IPS DF 6.9 (cell line): ENCODE results near the gene ANKRD40.
"Not testable (repeated sequence)": the region's sequence is repeated elsewhere in the genome, so short reads cannot be mapped to it uniquely, and the experiment has no call there.

ENCODE experiments used
- DNase-seq: peaks from one replicate; pipeline ENCODE4 v3.0.0-alpha.2; 2013; ENCODE audit warnings: low read depth, low spot score
- H3K27ac ChIP-seq: one replicate; pipeline ENCODE4 v1.5.1; 2013; ENCODE audit warnings: low read length, control low read depth
- H3K27me3 ChIP-seq: 2 replicates; pipeline ENCODE4 v1.6.1; 2013; ENCODE audit warnings: mild to moderate bottlenecking, low read length; ENCODE audit not compliant: control insufficient read depth, insufficient read depth
- H3K36me3 ChIP-seq: 2 replicates; pipeline ENCODE4 v1.6.1; 2013; ENCODE audit warnings: low read length; ENCODE audit not compliant: control insufficient read depth, insufficient read depth
- H3K4me1 ChIP-seq: 2 replicates; pipeline ENCODE4 v1.6.1; 2013; ENCODE audit warnings: low read length; ENCODE audit not compliant: control insufficient read depth, insufficient read depth
- H3K4me3 ChIP-seq: 2 replicates; pipeline ENCODE4 v1.5.1; 2013; ENCODE audit warnings: mild to moderate bottlenecking, low read length
- H3K9me3 ChIP-seq: 2 replicates; pipeline ENCODE4 v1.6.1; 2013; ENCODE audit warnings: low read length, inconsistent platforms; ENCODE audit not compliant: control insufficient read depth, insufficient read depth
- WGBS: extraction: QIAGEN DNeasy Blood & Tissue Kit; methylation state at CpG from one replicate; pipeline ENCODE4 v1.1.7; 2013; ENCODE audit warnings: mixed read lengths, missing lambda C conversion rate; ENCODE audit not compliant: insufficient read length, insufficient coverage; 5-methylcytosine and 5-hydroxymethylcytosine counted together

Gene ANKRD40

GRCh38 chr17:50685691-50686493 lies 21.8 kb downstream of the ANKRD40 start:
- peaks cover 6% of the 10 kb centered on the region for H3K4me1 ChIP-seq
- no peaks in the 10 kb centered on the region for H3K36me3 ChIP-seq
- DNase-seq = no peak
- no peaks in the 10 kb centered on the region for H3K27me3 ChIP-seq
- H3K27ac ChIP-seq = no peak overlapping the region
- no peak overlapping the region for H3K4me3 ChIP-seq
- WGBS = no CpG with 5 or more reads among the region's 17 CpGs
- no peaks in the 10 kb centered on the region for H3K9me3 ChIP-seq

DNA sequence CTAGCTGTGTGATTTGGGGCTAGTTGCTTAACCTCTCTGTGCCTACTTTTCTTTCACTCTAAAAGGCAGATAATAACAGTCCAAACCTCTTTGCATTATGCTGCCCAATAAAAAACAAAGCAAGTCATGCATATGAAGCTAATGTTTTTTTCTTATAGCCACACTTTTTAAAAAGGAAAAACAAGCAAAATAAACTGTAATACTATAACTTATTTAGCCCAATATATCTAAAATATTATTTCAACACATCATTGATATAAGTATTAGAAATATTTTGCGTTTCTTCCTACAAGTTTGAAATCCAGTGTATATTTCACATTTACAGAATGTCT lies 22.4 kb downstream of the ANKRD40 start:
- DNase-seq = no peak
- no peak overlapping the region for H3K4me3 ChIP-seq
- H3K9me3 ChIP-seq = no peaks in the 10 kb centered on the region
- H3K4me1 ChIP-seq = peaks cover 4% of the 10 kb centered on the region
- no peaks in the 10 kb centered on the region for H3K27me3 ChIP-seq
- no peaks in the 10 kb centered on the region for H3K36me3 ChIP-seq
- H3K27ac ChIP-seq = no peak overlapping the region
- WGBS = no CpG with 5 or more reads among the region's 1 CpG

DNA sequence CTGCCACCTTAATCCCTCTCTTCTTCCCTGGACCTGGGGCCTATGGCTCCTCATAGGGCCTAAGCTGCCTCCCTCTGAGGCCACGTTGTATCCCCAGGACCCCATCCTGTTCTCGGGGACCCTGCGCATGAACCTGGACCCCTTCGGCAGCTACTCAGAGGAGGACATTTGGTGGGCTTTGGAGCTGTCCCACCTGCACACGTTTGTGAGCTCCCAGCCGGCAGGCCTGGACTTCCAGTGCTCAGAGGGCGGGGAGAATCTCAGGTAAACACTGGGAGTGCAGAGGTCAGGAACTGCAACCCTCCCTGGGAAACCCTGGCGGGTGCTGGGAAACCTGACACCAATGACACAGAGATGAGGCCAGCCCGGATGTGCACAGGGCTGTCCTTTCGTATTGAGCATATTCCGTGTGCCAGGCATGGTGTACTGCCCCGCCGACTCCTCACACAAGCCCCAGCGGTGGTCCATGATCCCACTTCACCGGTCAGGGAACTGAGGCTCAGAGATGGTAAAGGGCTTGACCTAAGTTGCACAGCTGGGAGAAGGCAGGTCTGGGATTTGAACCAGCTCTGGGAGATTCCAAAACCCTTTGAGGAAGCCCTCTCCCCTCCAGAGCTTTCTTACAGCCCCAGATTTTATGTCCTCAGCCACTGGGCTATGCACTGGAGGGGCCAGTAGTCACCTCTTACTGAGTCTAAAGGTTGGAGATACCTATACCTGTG lies 22.9 kb downstream of the ANKRD40 start:
- Histone ChIP-seq H3K9me3 (no peaks in the 10 kb centered on the region), H3K36me3 (no peaks in the 10 kb centered on the region), H3K4me3 (no peak overlapping the region), H3K4me1 (peaks cover 4% of the 10 kb centered on the region; the same call in 1 of the 2 replicates), H3K27me3 (no peaks in the 10 kb centered on the region), H3K27ac (no peak overlapping the region)
- no peak for DNase-seq
- no CpG with 5 or more reads among the region's 15 CpGs for WGBS

DNA sequence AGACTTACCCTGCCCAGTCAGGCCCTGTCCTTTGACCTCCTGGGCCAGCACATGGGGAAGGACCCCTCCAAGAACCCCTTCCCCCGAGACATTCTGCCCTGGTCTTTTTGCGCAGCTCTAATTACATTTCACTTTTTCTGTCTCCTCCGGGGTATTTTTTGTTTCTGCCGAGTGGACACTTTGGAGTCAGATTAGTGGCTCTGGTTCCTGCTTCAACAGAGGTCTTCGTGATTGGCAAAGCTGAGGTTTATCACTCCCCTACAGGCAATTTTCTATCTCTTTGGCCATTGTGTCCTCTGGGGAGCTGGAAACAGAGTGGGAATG lies 23.5 kb downstream of the ANKRD40 start:
- Histone ChIP-seq H3K9me3 (no peaks in the 10 kb centered on the region), H3K27ac (no peak overlapping the region), H3K4me3 (no peak overlapping the region), H3K36me3 (no peaks in the 10 kb centered on the region), H3K4me1 (peaks cover 4% of the 10 kb centered on the region; the same call in 1 of the 2 replicates), H3K27me3 (no peaks in the 10 kb centered on the region)
- no CpG with 5 or more reads among the region's 5 CpGs for WGBS
- DNase-seq = no peak

DNA sequence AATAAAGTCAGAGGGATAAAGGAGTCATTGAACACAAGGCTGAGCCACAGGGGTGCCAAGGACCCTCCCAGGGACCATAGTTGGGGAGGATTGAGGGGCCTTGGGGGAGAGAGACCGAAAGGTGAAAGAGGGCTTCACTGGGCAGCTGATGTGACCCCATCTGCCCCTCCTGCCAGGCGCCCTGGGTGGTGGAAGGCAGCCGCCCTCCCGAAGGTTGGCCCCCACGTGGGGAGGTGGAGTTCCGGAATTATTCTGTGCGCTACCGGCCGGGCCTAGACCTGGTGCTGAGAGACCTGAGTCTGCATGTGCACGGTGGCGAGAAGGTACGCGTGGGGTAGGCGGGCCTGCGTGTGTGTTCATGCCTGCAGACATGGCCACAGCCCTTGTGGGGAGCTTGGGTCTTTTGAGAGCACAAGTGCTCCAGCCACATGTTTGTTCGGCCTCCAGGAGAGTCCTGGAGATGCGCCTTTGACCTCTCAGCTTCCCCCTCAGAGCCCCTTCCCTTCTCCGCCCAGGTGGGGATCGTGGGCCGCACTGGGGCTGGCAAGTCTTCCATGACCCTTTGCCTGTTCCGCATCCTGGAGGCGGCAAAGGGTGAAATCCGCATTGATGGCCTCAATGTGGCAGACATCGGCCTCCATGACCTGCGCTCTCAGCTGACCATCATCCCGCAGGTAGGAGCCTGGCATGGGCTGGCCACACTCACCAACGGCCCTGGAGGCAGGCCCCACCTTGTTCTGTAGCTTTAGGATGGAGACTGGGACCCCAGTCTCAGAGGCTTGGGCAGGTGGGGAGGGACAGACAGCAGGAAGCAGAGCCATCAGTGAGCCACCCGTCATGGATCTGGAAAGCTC lies 24.1 kb downstream of the ANKRD40 start:
- Histone ChIP-seq H3K9me3 (no peaks in the 10 kb centered on the region), H3K4me3 (no peak overlapping the region), H3K27ac (no peak overlapping the region), H3K27me3 (no peaks in the 10 kb centered on the region), H3K4me1 (peaks cover 4% of the 10 kb centered on the region; the same call in 1 of the 2 replicates), H3K36me3 (no peaks in the 10 kb centered on the region)
- WGBS = no CpG with 5 or more reads among the region's 28 CpGs
- no peak for DNase-seq

- no peak overlapping the region for H3K27ac ChIP-seq
- no peak for DNase-seq
- H3K4me3 ChIP-seq = no peak overlapping the region
- no CpG with 5 or more reads among the region's 3 CpGs for WGBS
- peaks cover 4% of the 10 kb centered on the region; the same call in 1 of the 2 replicates for H3K4me1 ChIP-seq
- H3K36me3 ChIP-seq = no peaks in the 10 kb centered on the region
- H3K9me3 ChIP-seq = no peaks in the 10 kb centered on the region
- H3K27me3 ChIP-seq = no peaks in the 10 kb centered on the region
These were observed 24.8 kb downstream of the ANKRD40 start for GRCh38 chr17:50682938-50683337.

DNA sequence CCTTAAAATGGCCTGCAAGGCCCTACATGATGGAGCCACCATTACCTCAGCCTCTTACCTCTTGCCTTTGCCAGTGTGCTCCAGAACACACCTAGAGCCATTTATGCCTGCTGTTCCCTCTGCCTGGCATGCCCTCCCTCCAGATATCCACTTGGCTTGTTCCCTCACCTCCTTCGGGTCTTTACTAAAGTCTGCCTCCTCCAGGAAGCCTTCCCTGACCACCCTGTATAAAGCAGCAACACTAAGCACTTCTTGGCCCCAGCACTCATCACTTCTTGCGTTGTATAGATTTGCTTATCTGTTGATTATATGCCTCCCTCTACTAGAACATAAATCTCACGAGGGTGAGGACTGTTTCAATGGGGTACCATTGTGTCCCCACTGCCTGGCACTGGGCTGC lies 25.3 kb downstream of the ANKRD40 start:
- WGBS = no CpG with 5 or more reads among the region's 3 CpGs

DNA sequence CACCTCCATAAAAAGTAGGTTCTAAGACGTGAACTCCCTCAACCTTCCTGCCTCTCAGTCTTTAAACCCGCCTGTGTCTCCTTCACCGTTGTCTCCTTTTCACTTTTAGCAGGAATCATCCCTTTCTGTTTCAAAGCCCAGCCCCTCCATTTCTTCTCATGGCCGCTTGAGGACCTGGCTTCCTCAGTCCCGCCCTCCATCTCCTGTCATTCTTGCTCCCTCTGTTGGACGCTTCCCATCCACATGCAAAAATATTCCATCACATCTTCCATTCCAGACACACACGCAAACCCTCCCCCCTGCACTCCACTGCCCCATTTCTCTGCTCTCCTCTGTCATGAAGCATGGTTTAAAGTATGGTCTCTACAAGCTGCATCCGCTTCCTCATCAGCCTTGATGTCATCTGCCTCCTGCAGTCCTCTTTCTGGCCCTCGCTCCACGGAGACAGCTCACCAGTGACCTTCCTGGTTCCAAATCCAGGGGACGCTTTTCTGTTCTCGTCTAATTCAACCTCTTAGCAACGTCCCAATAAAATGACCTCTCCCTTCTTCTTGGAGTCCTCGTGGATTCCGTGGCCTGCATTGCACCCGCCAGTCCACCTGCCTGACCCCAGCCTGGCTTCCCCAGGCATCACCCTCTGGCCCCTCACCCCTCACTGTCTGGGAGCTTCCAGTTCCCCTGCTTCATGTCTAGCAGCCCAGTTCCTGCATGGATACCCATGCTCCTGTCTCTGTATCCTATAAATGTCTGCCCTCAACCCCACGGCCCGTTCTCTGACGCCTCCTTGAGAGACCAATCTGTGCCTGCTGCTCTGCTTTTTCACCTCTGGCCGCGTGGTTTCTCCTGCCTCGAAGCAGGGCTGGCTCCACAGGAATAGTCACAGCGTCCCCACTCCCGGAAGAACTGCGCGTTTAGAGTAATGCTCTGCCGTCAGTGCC lies 26.2 kb downstream of the ANKRD40 start:
- Histone ChIP-seq H3K36me3 (no peaks in the 10 kb centered on the region), H3K4me3 (no peak overlapping the region), H3K4me1 (peaks cover 3% of the 10 kb centered on the region; the same call in 1 of the 2 replicates), H3K9me3 (no peaks in the 10 kb centered on the region), H3K27me3 (no peaks in the 10 kb centered on the region), H3K27ac (no peak overlapping the region)
- DNase-seq = no peak
- no CpG with 5 or more reads among the region's 27 CpGs for WGBS

More for the DNA sequence above, 25.3 kb downstream of the ANKRD40 start:
- no peak for DNase-seq
- no peaks in the 10 kb centered on the region for H3K27me3 ChIP-seq
- H3K27ac ChIP-seq = no peak overlapping the region
- H3K4me1 ChIP-seq = peaks cover 4% of the 10 kb centered on the region; the same call in 1 of the 2 replicates
- no peaks in the 10 kb centered on the region for H3K9me3 ChIP-seq
- H3K4me3 ChIP-seq = no peak overlapping the region
- no peaks in the 10 kb centered on the region for H3K36me3 ChIP-seq

- H3K27ac ChIP-seq = not testable (repeated sequence)
- no CpG with 5 or more reads among the region's 12 CpGs for WGBS
These were observed 27.0 kb downstream of the ANKRD40 start for GRCh38 chr17:50680543-50681262.

More at GRCh38 chr17:50680543-50681262, 27.0 kb downstream of the ANKRD40 start:
- not testable (repeated sequence) for H3K4me3 ChIP-seq, H3K4me1 ChIP-seq, H3K36me3 ChIP-seq, DNase-seq, H3K27me3 ChIP-seq, H3K9me3 ChIP-seq
